ENCODE measurements around the gene DNAJC30.
"Not testable (repeated sequence)": the region's sequence is repeated elsewhere in the genome, so short reads cannot be mapped to it uniquely, and the experiment has no call there.

DNAJC30 gene

DNA sequence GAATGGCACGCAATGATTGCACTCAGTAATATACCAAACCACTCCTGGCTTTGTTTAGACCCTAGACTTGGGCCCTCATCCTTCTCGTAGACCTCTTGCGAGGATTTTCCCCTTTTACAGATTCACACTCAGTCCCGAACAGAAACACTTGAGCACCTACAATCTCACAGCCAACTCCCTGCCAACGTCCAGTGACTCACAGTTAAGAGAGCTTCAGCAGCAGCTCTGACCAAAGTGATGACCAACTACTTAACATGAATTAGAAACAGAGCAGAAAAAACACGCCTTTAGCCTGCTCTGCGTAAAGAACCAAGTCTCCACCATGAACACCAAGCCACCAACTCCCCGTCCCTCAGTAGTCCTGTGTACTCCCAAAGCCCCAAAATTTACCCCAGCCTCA, 2.2 kb downstream of the DNAJC30 start:
- DNase-seq (ENCODE audit: low spot score) = no peak

GRCh38 chr7:73680501-73680900, 2.8 kb downstream of the DNAJC30 start:
- DNase-seq (ENCODE audit: low spot score) = no peak

DNA sequence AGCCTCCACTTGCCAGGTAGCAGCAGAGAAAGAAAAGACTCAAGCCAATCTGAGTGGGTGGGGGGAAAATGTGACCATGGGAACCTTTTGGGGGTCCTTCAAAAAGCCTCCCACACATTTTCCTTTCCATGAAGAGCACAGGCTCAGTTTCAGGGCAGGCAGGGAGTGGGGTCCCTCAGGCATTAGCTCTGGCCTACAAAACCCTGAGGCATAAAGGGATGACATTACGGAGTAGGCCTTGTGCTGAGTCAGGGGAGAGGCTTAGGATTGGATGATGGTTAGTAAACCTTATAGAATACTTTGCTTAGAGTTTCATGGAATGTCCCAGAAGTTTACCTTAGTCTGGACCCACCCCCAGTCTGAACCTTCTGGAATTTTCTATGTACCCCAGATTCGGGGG, 3.5 kb downstream of the DNAJC30 start:
- DNase-seq (ENCODE audit: low spot score) = no peak

- DNase-seq (ENCODE audit: low spot score) = no peak
Observed at GRCh38 chr7:73678862-73679261, 4.4 kb downstream of the DNAJC30 start.

- DNase-seq (ENCODE audit: low spot score) = not testable (repeated sequence)
Observed at GRCh38 chr7:73676062-73676461, 7.2 kb downstream of the DNAJC30 start.

- DNase-seq (ENCODE audit: low spot score) = no peak
Observed at GRCh38 chr7:73674468-73675124, 8.7 kb downstream of the DNAJC30 start.

DNA sequence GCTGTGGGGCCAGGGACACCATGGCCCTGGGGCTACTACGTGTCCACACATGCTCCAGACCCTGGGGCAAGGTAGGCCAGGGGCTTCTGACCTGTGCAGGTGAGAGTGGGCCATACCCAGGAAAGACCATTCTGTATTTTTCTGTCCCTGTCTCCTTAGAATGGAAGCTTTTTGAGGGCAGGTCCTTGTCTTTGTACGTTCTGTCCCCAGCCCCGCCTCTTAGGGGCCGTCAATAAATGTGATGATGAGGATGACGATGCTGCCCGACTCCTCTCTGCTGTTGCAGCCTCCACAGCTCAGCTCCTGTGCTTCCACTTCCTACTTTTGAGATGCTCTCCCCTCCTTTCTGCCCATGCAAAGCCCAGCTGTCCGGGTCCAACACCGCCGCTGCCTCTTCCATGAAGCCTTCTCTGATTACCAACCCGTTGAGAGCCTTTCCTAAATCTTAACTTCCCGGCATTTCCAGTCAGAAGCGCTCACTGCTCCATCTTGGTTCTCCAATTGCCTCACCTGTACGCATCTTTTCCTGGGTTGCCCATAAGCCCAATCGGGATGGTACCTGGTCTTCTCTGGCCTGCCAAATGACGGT, 11.3 kb downstream of the DNAJC30 start:
- no peak for DNase-seq (ENCODE audit: low spot score)

DNA sequence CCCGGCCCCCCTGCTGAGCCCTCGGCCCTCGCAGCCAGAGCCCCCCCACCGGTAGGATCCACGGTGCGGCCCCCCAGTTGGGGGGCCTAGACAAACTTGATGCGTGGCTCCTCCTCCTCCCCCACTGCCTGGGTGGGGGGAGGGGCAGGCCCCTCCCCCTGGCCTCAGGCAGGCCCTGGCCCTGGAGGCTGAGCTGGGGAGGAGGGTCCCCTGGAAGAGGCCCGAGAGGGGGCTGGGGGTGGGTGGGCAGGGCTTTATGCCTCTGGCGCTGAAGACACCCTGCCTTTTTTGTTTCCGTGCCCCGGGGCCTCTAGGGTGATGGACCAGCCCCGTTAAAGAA, 12.0 kb downstream of the DNAJC30 start:
- DNase-seq (ENCODE audit: low spot score) = no peak

- no peak for DNase-seq (ENCODE audit: low spot score)
Observed at GRCh38 chr7:73669858-73670385, 13.3 kb downstream of the DNAJC30 start.

GRCh38 chr7:73669288-73669701, 14.0 kb downstream of the DNAJC30 start:
- DNase-seq (ENCODE audit: low spot score) = no peak

- DNase-seq (ENCODE audit: low spot score) = no peak
Observed at GRCh38 chr7:73668886-73669230, 14.4 kb downstream of the DNAJC30 start.

DNA sequence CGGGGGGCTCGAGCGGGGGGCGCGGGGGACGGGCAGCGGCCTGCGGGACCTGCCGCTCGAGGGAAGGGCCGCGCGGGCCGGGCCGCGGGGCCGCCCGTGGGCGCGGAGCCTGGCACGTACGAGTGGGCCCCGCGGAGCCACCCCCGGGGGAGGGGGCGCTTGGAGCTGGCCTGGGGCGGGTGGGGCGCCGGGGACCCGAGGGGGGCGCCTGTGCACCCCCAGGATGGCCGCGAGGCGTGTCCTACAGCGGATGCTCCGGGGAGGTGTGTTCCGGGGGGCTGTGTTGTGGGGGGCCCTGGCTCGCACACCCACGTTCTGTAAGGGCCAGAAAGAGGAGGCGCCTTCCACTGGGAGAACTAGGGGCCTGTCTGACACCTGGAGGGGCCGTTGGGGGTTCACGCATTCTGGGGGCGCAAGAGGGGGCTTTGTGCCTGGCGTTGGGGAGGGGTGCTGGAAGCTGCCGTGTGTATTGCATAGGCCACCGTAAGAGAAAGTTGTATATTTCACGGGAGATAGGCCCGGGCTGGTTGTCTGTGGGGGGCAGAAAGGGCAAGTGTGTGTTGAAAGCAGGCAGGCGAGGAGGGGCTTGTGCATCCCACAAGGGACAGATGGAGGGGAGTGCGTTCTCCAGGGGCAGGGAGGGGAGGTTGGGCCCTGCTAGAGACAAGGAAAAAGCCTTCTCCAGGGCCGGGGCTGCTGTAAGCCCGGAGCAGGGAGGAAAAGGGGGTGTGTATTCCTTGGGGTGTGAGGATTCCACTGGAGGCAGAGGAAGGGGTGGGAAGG, 15.0 kb downstream of the DNAJC30 start:
- DNase-seq (ENCODE audit: low spot score) = no peak

DNA sequence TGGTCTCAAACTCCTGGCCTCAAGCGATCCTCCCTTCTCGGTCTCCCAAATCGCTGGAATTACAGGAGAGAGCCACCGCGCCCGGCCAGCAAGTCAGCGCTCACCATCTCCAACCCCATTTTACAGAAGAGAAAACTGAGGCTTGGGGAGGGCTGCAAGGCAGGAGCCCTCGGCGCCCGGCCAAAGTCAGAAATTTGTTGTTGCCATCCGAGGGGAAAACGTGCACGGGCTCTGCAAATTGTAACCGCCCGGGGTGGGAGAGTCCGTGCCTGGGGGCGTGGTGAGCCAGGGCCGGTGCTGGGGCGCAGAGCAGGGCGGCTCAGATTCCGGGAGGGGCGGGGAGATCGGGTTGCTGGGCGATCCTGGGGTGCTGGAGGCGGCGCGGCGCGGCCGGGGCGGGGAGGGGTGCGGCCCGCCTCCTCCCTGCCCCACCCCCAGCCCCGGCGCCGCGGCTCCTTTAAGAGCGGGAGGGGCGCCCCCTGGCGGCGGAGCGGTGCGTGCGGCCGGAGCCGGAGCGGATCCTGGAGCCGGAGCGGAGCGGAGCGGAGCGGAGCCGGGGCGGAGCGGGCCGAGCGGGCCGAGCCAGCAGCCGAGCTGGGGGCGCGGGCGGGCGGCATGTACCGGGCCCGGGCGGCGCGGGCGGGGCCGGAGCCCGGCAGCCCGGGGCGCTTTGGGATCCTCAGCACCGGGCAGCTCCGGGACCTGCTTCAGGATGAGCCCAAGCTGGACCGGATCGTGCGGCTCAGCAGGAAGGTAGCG, 15.7 kb downstream of the DNAJC30 start, which contains the start of gene VPS37D:
TSS of gene VPS37D (plus strand) at position 488 of the 759 bp plus-strand sequence. CDS start at position 616, 128 bp downstream.
- peak; percentile 94 for DNase-seq (ENCODE audit: low spot score)

DNA sequence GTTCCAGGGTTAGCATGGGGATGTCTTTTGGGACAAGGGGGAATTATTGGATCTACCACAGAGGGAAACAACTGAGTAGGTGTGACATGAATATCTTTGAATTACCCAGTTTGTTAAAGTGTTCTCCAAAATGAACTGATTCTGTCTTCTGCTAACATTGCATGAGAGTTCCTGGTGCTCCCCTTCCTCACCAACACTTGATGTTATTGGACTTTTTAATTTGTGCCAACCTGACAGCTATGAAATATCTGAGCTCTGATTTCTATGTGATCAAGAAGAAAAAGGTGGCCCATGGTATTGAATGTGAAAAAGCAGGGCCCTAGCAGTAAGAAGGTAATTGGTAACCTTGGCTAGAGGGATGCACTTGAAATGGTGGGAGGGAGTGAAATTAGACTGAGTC, 20.2 kb downstream of the DNAJC30 start:
- no peak for DNase-seq (ENCODE audit: low spot score)

DNA sequence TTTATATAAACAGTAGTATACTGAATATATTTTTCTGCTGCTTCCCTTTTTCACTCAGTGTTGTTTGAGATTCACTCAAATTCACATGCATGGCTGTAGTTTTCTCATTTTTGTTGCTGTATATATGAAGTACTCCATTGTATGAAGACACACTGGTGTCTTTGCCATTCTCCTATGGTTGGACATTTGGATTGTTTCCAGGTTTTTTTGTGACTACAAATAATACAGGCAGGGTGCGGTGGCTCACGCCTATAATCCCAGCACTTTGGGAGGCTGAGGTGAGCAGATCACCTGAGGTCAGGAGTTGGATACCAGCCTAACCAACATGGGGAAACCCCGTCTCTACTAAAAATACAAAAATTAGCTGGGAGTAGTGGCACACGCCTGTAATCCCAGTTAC, 22.7 kb downstream of the DNAJC30 start:
- DNase-seq (ENCODE audit: low spot score) = not testable (repeated sequence)

- DNase-seq (ENCODE audit: low spot score) = no peak
Observed at GRCh38 chr7:73659983-73660382, 23.3 kb downstream of the DNAJC30 start.

DNA sequence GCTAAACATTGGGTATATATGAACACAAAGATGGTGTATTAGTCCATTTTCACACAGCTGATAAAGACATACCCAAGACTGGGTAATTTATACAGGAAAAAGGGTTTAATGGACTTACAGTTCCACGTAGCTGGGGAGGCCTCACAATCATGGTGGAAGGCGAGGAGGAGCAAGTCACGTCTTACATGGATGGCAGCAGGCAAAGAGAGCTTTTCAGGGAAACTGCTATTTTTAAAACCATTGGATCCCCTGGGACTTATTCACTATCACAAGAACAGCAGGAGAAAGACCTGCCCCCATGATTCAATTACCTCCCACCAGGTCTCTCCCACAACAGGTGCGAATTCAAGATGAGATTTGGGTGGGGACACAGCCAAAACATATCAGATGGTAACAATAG, 27.9 kb downstream of the DNAJC30 start:
- DNase-seq (ENCODE audit: low spot score) = not testable (repeated sequence)

DNA sequence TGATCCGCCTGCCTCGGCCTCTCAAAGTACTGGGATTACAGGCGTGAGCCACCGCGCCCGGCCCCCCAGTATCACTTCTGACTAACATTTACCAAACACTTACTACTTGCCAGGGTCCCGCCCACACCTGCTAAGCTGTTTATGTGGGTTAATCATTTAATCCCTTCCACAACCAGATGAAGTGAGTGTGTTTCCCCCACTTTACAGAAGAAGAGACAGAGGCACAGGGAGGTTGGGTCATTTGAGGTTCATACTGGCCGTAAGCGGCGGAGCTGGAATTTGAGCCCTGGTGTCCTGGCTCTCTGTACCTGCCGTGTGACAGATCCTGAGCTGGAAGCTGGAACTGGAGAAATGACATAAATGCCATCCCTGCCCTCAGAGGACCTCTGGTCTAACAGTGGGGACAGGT, 30.7 kb downstream of the DNAJC30 start:
- DNase-seq (ENCODE audit: low spot score) = no peak

DNA sequence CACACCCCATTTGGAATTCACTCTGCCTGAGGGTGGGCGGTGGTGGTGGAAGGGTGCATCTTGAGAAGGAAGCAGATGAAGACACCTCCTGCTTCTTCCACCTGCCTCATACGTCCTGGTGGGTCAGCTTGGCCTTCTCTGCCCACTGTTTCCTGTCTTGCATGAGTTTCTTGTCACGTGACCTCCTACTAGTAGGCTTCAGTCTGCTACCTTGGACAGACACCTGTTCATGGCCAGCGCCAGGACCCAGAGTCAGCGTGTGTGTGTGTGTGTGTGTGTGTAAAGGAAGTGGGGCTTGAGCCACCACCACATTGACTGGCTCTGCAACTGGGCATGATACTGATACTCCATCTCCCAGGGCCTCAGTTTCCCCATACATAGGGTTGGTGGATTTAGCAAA, 32.7 kb downstream of the DNAJC30 start:
- no peak for DNase-seq (ENCODE audit: low spot score)

- DNase-seq (ENCODE audit: low spot score) = no peak
Observed at GRCh38 chr7:73649576-73649975, 33.7 kb downstream of the DNAJC30 start.

DNA sequence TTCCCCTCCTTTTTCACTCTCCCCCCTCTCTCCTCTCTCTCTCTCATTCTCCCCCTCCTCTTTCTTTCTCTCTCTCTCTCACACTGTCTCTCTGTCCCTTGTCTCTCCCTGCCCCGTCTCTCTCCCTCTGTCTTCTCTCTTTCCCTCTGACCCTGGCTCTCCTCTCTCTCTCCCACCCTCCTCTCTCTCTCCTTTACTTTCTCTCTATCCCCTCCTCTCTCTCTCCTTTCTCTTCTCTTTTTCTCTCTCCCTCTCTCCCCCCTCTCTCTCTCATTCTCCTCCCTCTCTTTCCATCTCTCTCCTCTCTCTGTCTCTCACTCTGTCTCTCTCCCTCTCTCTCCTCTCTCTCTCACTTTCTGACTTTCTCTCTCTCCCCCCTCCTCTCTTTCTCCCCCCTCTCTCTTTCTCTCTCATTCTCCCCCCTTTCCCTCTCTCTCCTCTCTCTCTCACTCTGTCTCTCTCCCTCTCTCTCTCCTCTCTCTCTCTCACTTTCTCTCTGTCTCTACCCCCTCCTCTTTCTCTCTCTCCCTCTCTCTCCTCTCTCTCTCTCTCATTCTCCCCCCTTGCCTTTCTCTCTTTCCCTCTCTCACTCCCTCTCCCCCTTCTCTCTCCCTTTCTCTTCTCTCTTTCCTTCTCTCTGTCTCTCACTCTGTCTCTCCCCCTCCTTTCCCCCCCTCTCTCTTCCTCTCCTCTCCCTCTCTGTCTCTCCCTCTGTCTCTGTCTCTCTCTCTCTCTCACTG, 34.5 kb downstream of the DNAJC30 start:
- DNase-seq (ENCODE audit: low spot score) = no peak
